Measurements from ENCODE around the gene GCLM.
A peak's percentile ranks its signal among the peaks of the same experiment; 100 is the strongest.
"Not testable (repeated sequence)": the region's sequence is repeated elsewhere in the genome, so short reads cannot be mapped to it uniquely, and the experiment has no call there.

Gene GCLM

DNA sequence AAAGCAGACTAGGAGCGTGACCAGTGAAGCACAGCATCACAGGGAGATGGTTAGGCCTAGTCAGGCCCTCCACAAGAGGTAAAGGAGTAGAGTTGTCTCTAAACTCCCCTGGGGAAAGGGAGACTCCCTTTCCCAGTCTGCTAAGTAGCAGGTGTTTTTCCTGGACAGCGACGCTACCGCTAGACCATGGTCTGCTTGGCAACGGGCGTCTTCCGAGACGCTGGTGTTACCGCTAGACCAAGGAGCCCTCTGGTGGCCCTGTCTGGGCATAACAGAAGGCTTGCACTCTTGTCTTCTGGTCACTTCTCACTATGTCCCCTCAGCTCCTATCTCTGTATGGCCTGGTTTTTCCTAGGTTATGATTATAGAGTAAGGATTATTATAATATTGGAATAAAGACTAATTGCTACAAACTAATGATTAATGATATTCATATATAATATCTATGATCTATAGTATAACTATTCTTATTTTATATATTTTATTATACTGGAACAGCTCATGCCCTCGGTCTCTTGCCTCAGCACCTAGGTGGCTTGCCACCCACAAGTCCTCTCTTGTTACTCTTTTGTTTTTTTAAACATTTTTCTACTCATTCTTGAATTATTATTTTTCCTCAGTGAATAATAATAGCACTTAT, 58.4 kb downstream of the GCLM start:
- TF ChIP-seq, protein P1, sequence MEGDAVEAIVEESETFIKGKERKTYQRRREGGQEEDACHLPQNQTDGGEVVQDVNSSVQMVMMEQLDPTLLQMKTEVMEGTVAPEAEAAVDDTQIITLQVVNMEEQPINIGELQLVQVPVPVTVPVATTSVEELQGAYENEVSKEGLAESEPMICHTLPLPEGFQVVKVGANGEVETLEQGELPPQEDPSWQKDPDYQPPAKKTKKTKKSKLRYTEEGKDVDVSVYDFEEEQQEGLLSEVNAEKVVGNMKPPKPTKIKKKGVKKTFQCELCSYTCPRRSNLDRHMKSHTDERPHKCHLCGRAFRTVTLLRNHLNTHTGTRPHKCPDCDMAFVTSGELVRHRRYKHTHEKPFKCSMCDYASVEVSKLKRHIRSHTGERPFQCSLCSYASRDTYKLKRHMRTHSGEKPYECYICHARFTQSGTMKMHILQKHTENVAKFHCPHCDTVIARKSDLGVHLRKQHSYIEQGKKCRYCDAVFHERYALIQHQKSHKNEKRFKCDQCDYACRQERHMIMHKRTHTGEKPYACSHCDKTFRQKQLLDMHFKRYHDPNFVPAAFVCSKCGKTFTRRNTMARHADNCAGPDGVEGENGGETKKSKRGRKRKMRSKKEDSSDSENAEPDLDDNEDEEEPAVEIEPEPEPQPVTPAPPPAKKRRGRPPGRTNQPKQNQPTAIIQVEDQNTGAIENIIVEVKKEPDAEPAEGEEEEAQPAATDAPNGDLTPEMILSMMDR (conservative IDR thresholded peaks at IDR 0.05): peak; percentile 80
- not testable (repeated sequence) for H3K27ac ChIP-seq

DNA sequence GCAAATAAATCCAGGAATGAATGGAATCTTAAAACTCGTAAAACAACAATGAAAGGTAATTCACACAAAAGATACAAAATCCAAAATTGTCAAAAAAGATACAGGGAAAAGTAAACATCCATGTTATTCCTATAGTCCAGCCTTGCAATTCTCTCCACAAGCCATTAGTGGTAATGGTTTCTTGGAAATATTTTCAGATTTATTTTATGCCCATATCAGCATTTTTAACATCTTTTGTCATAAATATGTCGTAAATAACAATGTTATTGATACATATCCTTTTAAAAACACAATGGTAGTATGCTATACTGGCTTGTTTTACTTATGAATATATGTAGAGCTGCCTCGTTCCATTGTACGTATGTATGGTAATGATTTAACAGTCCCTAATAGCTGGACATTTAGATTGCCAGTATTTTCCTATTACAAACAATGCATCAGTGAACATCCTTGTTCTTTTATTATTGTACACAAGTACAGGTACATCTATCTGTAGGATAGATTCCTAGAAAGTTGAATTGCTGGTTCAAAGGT, 60.8 kb downstream of the GCLM start:
- TF ChIP-seq ZFX (IDR thresholded peaks at IDR 0.05): no peak
- TF ChIP-seq, protein P1 (conservative IDR thresholded peaks at IDR 0.05): no peak
- peak overlapping the region; percentile 97 for H3K27ac ChIP-seq

DNA sequence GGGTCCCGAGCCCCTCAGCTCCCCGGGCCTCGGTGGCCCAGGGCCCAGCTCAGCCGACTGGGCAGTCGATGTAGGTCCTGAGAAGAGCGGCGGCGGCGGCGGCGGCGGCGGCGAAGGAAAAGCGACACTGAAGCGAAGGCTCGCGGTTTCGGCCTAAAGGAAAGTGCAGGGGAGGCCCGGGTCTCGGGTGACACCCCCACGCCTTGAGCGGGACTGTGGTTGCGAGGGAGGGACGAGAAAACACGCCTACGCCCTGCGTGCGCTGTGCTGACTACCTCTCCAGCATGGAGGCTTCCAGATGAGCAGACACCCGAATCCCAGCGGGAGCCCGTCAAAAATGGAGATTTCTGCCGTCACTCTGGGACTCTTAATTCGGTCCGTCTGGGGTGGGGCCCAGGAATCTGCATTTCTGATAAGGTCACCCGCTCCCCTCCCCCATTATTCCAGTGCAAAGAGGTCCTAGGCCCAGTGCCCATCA, 61.4 kb downstream of the GCLM start:
- TF ChIP-seq, protein P1 (conservative IDR thresholded peaks at IDR 0.05): no peak
- TF ChIP-seq ZFX (IDR thresholded peaks at IDR 0.05): no peak; the same call in none of the 2 replicates
- peak overlapping the region; percentile 97 for H3K27ac ChIP-seq

DNA sequence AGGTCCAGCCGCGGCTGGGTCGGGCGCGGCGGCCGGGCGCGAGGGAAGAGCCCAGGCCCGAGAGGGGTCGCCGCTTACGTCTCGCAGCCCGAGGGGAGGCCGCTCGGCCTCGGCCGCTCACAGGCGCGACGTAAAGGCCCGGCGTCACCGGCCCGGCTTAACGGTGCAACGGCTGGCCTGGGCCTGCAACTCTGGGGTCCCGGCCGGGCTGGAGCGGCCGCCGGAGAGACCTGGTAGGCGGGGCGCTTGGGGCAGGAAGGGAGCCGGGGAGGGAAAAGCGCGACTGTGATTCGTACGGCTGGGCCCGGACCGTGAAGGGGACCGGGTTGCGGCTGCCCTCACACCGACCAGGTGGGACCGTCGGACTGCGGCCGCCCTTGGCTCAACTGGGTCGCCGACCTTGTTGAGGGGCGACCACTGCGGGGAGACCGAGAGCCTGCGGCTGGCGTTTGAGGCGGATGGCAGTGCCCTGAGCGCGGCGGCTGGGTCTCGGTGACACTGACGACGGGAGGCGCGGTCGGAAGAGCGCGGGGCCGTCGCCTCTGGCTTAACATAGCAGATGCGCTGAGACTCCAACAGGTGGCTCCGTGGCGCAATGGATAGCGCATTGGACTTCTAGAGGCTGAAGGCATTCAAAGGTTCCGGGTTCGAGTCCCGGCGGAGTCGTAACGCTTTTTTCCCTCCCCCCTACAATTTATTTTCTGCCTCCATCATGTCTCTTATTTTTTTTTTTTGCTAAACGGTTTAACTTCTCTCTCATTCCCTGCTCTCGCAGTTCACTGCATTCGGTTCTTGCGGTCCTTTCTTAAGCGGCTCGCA, 62.0 kb downstream of the GCLM start:
- peak overlapping the region; percentile 97 for H3K27ac ChIP-seq
- peak; percentile 94 for TF ChIP-seq ZFX (IDR thresholded peaks at IDR 0.05)
- TF ChIP-seq, protein P1 (conservative IDR thresholded peaks at IDR 0.05): no peak; the same call in 1 of the 2 replicates

DNA sequence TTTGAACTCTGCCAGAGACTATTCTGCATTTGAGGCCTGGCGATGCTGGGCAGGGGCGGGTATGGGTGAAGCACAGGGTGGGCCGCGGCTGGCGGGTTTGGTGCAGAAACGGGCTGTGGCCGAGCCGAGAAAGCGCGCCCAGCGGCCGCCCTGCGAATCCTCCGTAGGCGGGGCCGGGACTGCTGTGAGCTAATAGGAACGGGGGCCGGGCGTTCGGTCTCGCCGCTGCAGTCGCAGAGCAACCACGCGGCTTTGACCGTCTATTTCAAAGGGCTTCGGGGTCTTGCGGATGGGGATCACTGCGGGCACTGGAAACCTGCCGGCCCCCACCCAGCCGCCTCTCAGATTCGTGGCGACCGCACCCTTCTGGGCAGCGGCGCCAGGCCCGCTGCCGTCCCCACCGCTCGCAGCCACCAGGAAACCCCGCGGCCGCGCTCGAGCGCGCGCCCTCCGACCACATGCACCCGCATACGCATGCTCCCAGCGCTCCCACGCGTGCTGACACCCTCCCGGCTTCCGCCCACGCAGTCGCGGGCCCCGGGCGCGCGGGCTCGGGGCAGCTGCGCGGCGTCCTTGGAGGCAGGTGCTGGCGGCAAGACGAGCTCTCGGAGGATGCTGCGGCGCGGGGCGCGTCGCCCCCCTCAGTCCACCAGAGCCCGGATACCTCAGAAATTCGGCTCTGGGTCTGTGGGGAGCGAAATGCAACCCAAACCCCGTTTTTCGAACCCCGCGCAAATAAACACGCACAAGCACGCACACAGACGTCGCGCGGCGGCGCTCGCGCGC, 62.8 kb downstream of the GCLM start:
- peak overlapping the region; percentile 97 for H3K27ac ChIP-seq
- TF ChIP-seq, protein P1 (conservative IDR thresholded peaks at IDR 0.05): peak; percentile 53
- no peak for TF ChIP-seq ZFX (IDR thresholded peaks at IDR 0.05)

DNA sequence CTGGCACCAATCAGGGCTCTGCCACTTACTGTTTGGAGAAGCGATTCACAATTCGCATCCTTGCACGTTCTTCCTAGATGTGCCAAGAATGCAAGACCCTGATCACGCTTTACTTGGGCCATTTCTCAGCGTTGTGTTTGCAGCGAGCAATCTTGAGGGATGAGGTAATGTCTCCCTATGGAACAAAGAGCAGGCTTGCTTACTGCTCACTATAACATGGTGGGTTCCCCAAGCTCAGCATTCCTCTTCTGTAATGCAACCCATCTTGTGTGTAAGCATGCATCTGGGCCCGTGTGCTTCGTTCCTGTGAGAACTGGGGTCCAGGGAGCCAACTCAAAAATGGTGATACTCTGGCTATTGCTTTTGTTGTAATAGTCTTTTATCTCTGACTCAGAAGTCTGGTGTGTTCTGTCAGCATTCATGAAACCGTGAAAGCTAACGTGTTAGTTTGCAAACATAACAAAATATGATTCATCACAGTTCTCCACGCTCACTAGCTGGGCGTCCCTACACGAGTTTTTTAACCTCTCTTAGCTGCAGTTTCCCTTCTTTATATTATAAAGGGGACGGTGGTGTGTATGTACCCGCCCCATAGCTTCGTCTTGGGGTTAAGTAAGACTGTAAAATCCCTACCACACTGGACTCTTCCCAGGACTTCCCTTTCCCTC, 63.6 kb downstream of the GCLM start:
- no peak for TF ChIP-seq ZFX (IDR thresholded peaks at IDR 0.05)
- TF ChIP-seq, protein P1 (conservative IDR thresholded peaks at IDR 0.05): no peak
- H3K27ac ChIP-seq: peak overlapping the region; percentile 97

All from C4-2B (cell line).